D341Med (cell line): ENCODE results near the gene COL19A1.

Experiments
- DNase-seq: peaks from one replicate; pipeline ENCODE4 v3.0.0; 2012; ENCODE audit warnings: low spot score

Gene COL19A1

GRCh38 chr6:70225055-70225454 lies 358.7 kb downstream of the COL19A1 start:
- no peak for DNase-seq

- no peak for DNase-seq
These were observed 365.0 kb downstream of the COL19A1 start for GRCh38 chr6:70231311-70231710.

GRCh38 chr6:70234561-70235236 lies 368.3 kb downstream of the COL19A1 start:
- DNase-seq, result no peak

- no peak for DNase-seq
These were observed 370.0 kb downstream of the COL19A1 start for GRCh38 chr6:70236343-70236742.

- no peak for DNase-seq
These were observed 374.7 kb downstream of the COL19A1 start for GRCh38 chr6:70241031-70241430.

- DNase-seq, result no peak
These were observed 375.6 kb downstream of the COL19A1 start for GRCh38 chr6:70241991-70242420.

- DNase-seq, result no peak
These were observed 379.8 kb downstream of the COL19A1 start for GRCh38 chr6:70246118-70246517.

GRCh38 chr6:70252604-70253003 lies 386.2 kb downstream of the COL19A1 start:
- no peak for DNase-seq

GRCh38 chr6:70253923-70254322 lies 387.6 kb downstream of the COL19A1 start:
- DNase-seq, result no peak

GRCh38 chr6:70254784-70255183 lies 388.4 kb downstream of the COL19A1 start:
- DNase-seq, result no peak

GRCh38 chr6:70257768-70258273 lies 391.5 kb downstream of the COL19A1 start:
- no peak for DNase-seq

GRCh38 chr6:70258483-70258882 lies 392.1 kb downstream of the COL19A1 start:
- no peak for DNase-seq
